CD8-positive, alpha-beta memory T cell (primary cell): ENCODE measurements around the gene CD74. TPM values are rescaled to one million over a fixed set of nuclear protein-coding genes. Genes with fewer than 3 reads are reported as not detected.
"Not testable (repeated sequence)": the region's sequence is repeated elsewhere in the genome, so short reads cannot be mapped to it uniquely, and the experiment has no call there.

Experiments
- CTCF ChIA-PET: fragments of 350-600 bp; sonication (Branson Sonifier 250); formaldehyde crosslinking; loops from one replicate; lab custom pipeline; 2021; ENCODE audit warnings: antibody characterized with exemption; lab: Charles Lee
- POLR2A ChIA-PET: fragments of 350-600 bp; sonication (Branson Sonifier 250); formaldehyde crosslinking; loops from one replicate; lab custom pipeline; 2021; ENCODE audit warnings: antibody characterized with exemption; lab: Charles Lee
- DNase-seq, 5 donors: peaks; one replicate each; pipeline versions ENCODE4 v3.0.0 to v3.0.0-alpha.2; 2020 to 2022; ENCODE audit warnings: mixed read lengths in 1 of 5
- H3K27ac ChIP-seq: one replicate; pipeline ENCODE4 v1.7.0; 2013; ENCODE audit warnings: low read depth, mild to moderate bottlenecking, low read length, moderate library complexity
- H3K27me3 ChIP-seq: 2 replicates; pipeline ENCODE4 v1.7.0; 2013; ENCODE audit warnings: low read length, mild to moderate bottlenecking; ENCODE audit not compliant: insufficient read depth, poor library complexity, severe bottlenecking
- H3K36me3 ChIP-seq: 2 replicates; pipeline ENCODE4 v1.7.0; 2013; ENCODE audit warnings: mild to moderate bottlenecking, low read length, moderate library complexity; ENCODE audit not compliant: insufficient read depth
- H3K4me1 ChIP-seq: 2 replicates; pipeline ENCODE4 v1.7.0; 2013; ENCODE audit warnings: mild to moderate bottlenecking, low read length, moderate library complexity; ENCODE audit not compliant: insufficient read depth
- H3K4me3 ChIP-seq: 2 replicates; pipeline ENCODE4 v1.7.0; 2013; ENCODE audit warnings: mild to moderate bottlenecking, low read length
- H3K9me3 ChIP-seq: 2 replicates; pipeline ENCODE4 v1.7.0; 2013; ENCODE audit warnings: mild to moderate bottlenecking, low read length
- H3K27ac Mint-ChIP-seq, 8 donors: one replicate each; pipeline ENCODE4 v1.8.0; 2020 to 2021; ENCODE audit warnings: mixed read lengths in 8 of 8, mild to moderate bottlenecking in 6 of 8, inconsistent platforms in 3 of 8, moderate library complexity in 3 of 8
- H3K27me3 Mint-ChIP-seq, 2 donors: one replicate each; pipeline ENCODE4 v1.8.0; 2020 to 2021; ENCODE audit warnings: mixed read lengths in 2 of 2, mild to moderate bottlenecking in 1 of 2, moderate library complexity in 1 of 2
- H3K36me3 Mint-ChIP-seq, 3 donors: one replicate each; pipeline ENCODE4 v1.8.0; 2020 to 2021; ENCODE audit warnings: mixed read lengths in 3 of 3, inconsistent platforms in 1 of 3, mild to moderate bottlenecking in 1 of 3
- H3K4me1 Mint-ChIP-seq, 3 donors: one replicate each; pipeline ENCODE4 v1.8.0; 2020 to 2021; ENCODE audit warnings: mixed read lengths in 3 of 3, inconsistent platforms in 1 of 3, mild to moderate bottlenecking in 1 of 3
- H3K4me3 Mint-ChIP-seq, 7 donors: one replicate each; pipeline ENCODE4 v1.8.0; 2020 to 2021; ENCODE audit warnings: mixed read lengths in 7 of 7, mild to moderate bottlenecking in 6 of 7, moderate library complexity in 4 of 7, inconsistent platforms in 2 of 7
- H3K9me3 Mint-ChIP-seq, 5 donors: one replicate each; pipeline ENCODE4 v1.8.0; 2020 to 2022; ENCODE audit warnings: mixed read lengths in 5 of 5, mild to moderate bottlenecking in 3 of 5, moderate library complexity in 2 of 5, inconsistent platforms in 1 of 5
- polyA plus RNA-seq: library from polyadenylated mRNA; unstranded; fragments of 300-500 nt; fragmentation: Illumina TruSeq; gene quantifications from one replicate; pipeline ENCODE4 v1.2.3, GENCODE V29; 2021
- total RNA-seq, 2 experiments: library from RNA; stranded (reverse); gene quantifications; one replicate each; pipeline ENCODE4 v1.2.3, GENCODE V29; 2021

Gene CD74
- total and polyA plus RNA-seq, 3 experiments from 2014 or later: 319 to 1,273 (median 324) TPM

DNA sequence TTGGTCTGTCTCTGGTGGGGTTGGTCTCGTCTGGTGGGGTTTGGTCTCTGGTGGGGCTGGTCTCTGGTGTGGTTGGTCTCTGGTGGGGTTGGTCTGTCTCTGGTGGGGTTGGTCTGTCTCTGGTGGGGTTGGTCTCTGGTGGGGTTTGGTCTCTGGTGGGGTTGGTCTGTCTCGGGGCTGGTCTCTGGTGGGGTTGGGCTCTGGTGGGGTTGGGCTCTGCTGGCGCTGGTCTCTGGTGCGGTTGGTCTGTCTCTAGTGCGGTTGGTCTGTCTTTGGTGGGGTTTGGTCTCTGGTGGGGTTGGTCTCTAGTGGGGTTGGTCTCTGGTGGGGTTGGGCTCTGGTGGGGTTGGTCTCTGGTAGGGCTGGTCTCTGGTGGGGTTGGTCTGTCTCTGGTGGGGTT lies 16.3 kb upstream of the CD74 start:
- CTCF ChIA-PET: no interaction called here
- Mint-ChIP-seq H3K27me3 (peaks cover 4 to 10% of the 10 kb centered on the region in 2 donors), H3K36me3 (peaks cover 0 to 2% (median 0%) of the 10 kb centered on the region in 3 donors), H3K4me3 (no peak overlapping the region), H3K9me3 (no peaks in the 10 kb centered on the region), H3K27ac (peak overlapping the region in 1 of 8 donors; percentile 29), H3K4me1 (no peaks in the 10 kb centered on the region)
- no peak for DNase-seq
- no peak overlapping the region for H3K27ac ChIP-seq
- no peaks in the 10 kb centered on the region for H3K36me3 ChIP-seq
- no peaks in the 10 kb centered on the region for H3K9me3 ChIP-seq
- POLR2A ChIA-PET: no interaction called here
- H3K4me1 ChIP-seq: no peaks in the 10 kb centered on the region
- no peak overlapping the region for H3K4me3 ChIP-seq
- H3K27me3 ChIP-seq: no peaks in the 10 kb centered on the region

- Histone ChIP-seq H3K9me3 (no peaks in the 10 kb centered on the region), H3K36me3 (no peaks in the 10 kb centered on the region), H3K27me3 (no peaks in the 10 kb centered on the region), H3K27ac (no peak overlapping the region), H3K4me1 (no peaks in the 10 kb centered on the region), H3K4me3 (no peak overlapping the region)
- no peaks in the 10 kb centered on the region for H3K4me1 Mint-ChIP-seq
- no peak overlapping the region for H3K4me3 Mint-ChIP-seq
- H3K9me3 Mint-ChIP-seq: no peaks in the 10 kb centered on the region
- peak overlapping the region in 1 of 8 donors; percentile 2 for H3K27ac Mint-ChIP-seq
- peaks cover 4 to 10% of the 10 kb centered on the region in 2 donors for H3K27me3 Mint-ChIP-seq
- ChIA-PET CTCF (no interaction called here), POLR2A (no interaction called here)
- peaks cover 0 to 2% (median 0%) of the 10 kb centered on the region in 3 donors for H3K36me3 Mint-ChIP-seq
- no peak for DNase-seq
These were observed 15.6 kb upstream of the CD74 start for GRCh38 chr5:150428106-150428876.

DNA sequence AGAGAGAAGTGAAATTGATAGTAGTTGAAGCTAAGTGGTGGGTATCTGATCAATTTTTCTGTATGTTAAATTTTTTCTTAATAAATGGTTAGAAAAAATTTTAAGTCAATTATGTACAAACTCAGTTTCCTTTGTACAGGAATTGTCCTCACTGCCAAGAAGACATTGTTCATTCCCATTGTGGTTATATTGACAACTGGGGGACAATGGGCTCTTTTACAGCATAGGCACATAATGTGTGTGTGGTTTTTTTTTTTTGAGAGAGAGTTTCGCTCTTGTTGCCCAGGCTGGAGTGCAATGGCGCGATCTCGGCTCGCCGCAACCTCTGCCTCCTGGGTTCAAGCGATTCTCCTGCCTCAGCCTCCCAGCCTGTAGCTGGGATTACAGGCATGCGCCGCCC lies 13.5 kb upstream of the CD74 start:
- DNase-seq, H3K27ac Mint-ChIP-seq, H3K4me3 ChIP-seq, POLR2A ChIA-PET, H3K27me3 ChIP-seq, H3K4me1 Mint-ChIP-seq, H3K9me3 ChIP-seq, H3K4me3 Mint-ChIP-seq, H3K9me3 Mint-ChIP-seq, H3K27ac ChIP-seq, H3K36me3 ChIP-seq, H3K4me1 ChIP-seq, H3K36me3 Mint-ChIP-seq: not testable (repeated sequence)
- CTCF ChIA-PET: interaction anchor here (1.1 kb wide), 1 partner anchor 23 kb away, joined by 4 read pairs; the partner anchor contains the start of gene RPS14
- peaks cover 4 to 10% of the 10 kb centered on the region in 2 donors for H3K27me3 Mint-ChIP-seq

GRCh38 chr5:150422758-150423157 lies 10.0 kb upstream of the CD74 start:
- no peaks in the 10 kb centered on the region for H3K36me3 ChIP-seq
- no peaks in the 10 kb centered on the region for H3K27me3 ChIP-seq
- Mint-ChIP-seq H3K27me3 (peaks cover 0 to 7% of the 10 kb centered on the region in 2 donors), H3K27ac (no peak overlapping the region), H3K9me3 (no peaks in the 10 kb centered on the region), H3K4me1 (peaks cover 5 to 14% (median 8%) of the 10 kb centered on the region in 3 donors), H3K36me3 (peaks cover 0 to under 1% (median 0%) of the 10 kb centered on the region in 3 donors), H3K4me3 (no peak overlapping the region)
- no peak for DNase-seq
- POLR2A ChIA-PET: interaction anchor here (1.4 kb wide), 1 partner anchor 12 kb away, joined by 3 read pairs; no protein-coding TSS in a partner anchor
- CTCF ChIA-PET: interaction anchor here (0.9 to 1.3 kb wide), 2 partner anchors 12 to 24 kb away, joined by 3 to 4 read pairs; no protein-coding TSS in a partner anchor
- no peaks in the 10 kb centered on the region for H3K9me3 ChIP-seq
- no peak overlapping the region for H3K4me3 ChIP-seq
- H3K27ac ChIP-seq: no peak overlapping the region
- H3K4me1 ChIP-seq: no peaks in the 10 kb centered on the region

GRCh38 chr5:150422075-150422474 lies 9.4 kb upstream of the CD74 start:
- Mint-ChIP-seq H3K36me3 (no peaks in the 10 kb centered on the region), H3K9me3 (no peaks in the 10 kb centered on the region), H3K27ac (no peak overlapping the region), H3K27me3 (peaks cover 0 to 4% of the 10 kb centered on the region in 2 donors), H3K4me1 (peaks cover 5 to 14% (median 8%) of the 10 kb centered on the region in 3 donors), H3K4me3 (no peak overlapping the region)
- no peak overlapping the region for H3K4me3 ChIP-seq
- POLR2A ChIA-PET: no interaction called here
- no peaks in the 10 kb centered on the region for H3K4me1 ChIP-seq
- no peak for DNase-seq
- H3K27me3 ChIP-seq: no peaks in the 10 kb centered on the region
- H3K9me3 ChIP-seq: no peaks in the 10 kb centered on the region
- no peaks in the 10 kb centered on the region for H3K36me3 ChIP-seq
- H3K27ac ChIP-seq: no peak overlapping the region
- CTCF ChIA-PET: no interaction called here

DNA sequence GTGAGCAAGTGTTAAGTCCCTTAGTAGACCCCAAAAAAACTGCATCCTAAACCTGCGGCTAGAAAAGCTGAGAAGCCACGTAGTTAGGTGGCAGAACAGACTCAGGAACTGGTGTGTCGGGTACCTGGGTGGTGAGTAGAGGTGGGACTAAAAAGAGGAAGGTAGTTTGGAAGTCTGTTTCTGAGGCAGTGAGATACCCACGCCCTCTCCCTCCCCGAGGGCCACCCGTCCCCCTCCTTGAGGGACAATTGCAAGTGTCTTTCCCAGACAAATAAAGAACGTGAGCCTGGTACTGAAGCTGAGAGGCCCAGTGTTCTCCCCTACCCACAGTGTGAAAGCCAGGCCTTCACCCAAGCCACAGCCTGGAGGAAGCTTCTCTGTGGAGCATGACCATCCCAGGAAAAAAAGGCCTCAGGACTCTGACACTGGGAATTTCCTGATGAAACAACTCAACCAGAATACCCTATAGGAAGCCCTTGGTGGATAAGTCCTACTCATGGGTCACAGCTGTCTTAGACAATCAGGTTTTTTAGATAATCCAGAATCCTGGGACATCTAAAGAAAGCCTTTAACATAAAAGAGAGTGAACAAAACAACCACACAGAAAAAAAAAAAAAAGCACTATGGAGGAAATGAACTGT lies 7.0 kb upstream of the CD74 start:
- no peak for DNase-seq
- no peaks in the 10 kb centered on the region for H3K36me3 Mint-ChIP-seq
- peak overlapping the region in 2 of 7 donors; percentile 10 to 17 for H3K4me3 Mint-ChIP-seq
- peak overlapping the region in 7 of 8 donors; percentile 48 to 92 (median 80) for H3K27ac Mint-ChIP-seq
- Histone ChIP-seq H3K36me3 (no peaks in the 10 kb centered on the region), H3K4me3 (no peak overlapping the region), H3K27ac (no peak overlapping the region), H3K9me3 (no peaks in the 10 kb centered on the region), H3K4me1 (no peaks in the 10 kb centered on the region), H3K27me3 (no peaks in the 10 kb centered on the region)
- H3K4me1 Mint-ChIP-seq: peaks cover 8 to 14% (median 8%) of the 10 kb centered on the region in 3 donors
- H3K27me3 Mint-ChIP-seq: peaks cover 0 to 3% of the 10 kb centered on the region in 2 donors
- POLR2A ChIA-PET: no interaction called here
- H3K9me3 Mint-ChIP-seq: peaks cover 0 to 1% (median 0%) of the 10 kb centered on the region in 5 donors
- CTCF ChIA-PET: interaction anchor here (1.2 kb wide), 1 partner anchor 16 kb away, joined by 3 read pairs; no protein-coding TSS in a partner anchor

- not testable (repeated sequence) for H3K4me3 ChIP-seq
- POLR2A ChIA-PET: interaction anchor here (2.7 to 4.2 kb wide), 2 partner anchors 15 to 36 kb away, joined by 9 to 37 read pairs; partner anchors contain the start of gene RPS14
These were observed 1.4 kb upstream of the CD74 start for GRCh38 chr5:150413902-150414790.

More at GRCh38 chr5:150413902-150414790, 1.4 kb upstream of the CD74 start:
- Mint-ChIP-seq H3K36me3 (peaks cover 0 to 15% (median 2%) of the 10 kb centered on the region in 3 donors), H3K27ac (peak overlapping the region; percentile 98 to 100 (median 100)), H3K4me1 (peaks cover 37 to 40% (median 40%) of the 10 kb centered on the region in 3 donors), H3K4me3 (peak overlapping the region in 3 of 7 donors; percentile 13 to 33 (median 17))
- not testable (repeated sequence) for DNase-seq, H3K27me3 ChIP-seq, H3K9me3 Mint-ChIP-seq, H3K9me3 ChIP-seq, H3K36me3 ChIP-seq, H3K27me3 Mint-ChIP-seq
- H3K27ac ChIP-seq: peak overlapping the region; percentile 96
- CTCF ChIA-PET: interaction anchor here (0.8 to 4.3 kb wide), 3 partner anchors 31 to 36 kb away, joined by 4 to 23 read pairs (median 4); partner anchors contain the start of gene RPS14
- peaks cover 38% of the 10 kb centered on the region for H3K4me1 ChIP-seq
